ENCODE results near the gene C11orf87. TPM values are rescaled to one million over a fixed set of nuclear protein-coding genes. Genes with fewer than 3 reads are reported as not detected.

The C11orf87 gene
- total RNA-seq, 2 donors from 2014 or later = not detected

DNA sequence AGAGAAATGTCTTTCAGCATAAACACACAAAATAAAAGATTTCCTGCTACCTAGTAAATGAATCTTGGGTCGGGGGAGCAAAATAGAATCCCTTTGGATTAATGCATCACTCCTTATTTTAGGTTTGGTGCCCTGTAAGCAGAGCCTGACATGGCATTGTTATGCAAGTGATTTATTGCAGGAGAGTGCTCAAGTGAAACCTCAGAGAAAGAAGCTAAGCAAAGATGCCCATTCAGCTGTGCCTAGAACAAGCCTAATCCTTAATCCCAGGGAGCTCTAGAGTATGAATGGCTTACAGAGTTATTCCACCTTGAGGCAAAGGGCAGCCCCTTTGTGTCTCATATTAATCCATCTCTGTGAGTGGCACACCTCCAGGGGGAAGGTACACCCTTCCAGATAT is 21.1 kb downstream of the C11orf87 start:
- Histone ChIP-seq H3K27ac (ENCODE audit: low read depth, low read length) (no peak overlapping the region), H3K4me3 (ENCODE audit: low read length) (no peak overlapping the region), H3K27me3 (ENCODE audit: control insufficient read depth, insufficient read depth, low read length, poor library complexity, severe bottlenecking) (no peaks in the 10 kb centered on the region), H3K4me1 (ENCODE audit: control insufficient read depth, insufficient read depth, low read length) (no peaks in the 10 kb centered on the region), H3K9ac (ENCODE audit: extremely low read depth, low read length, poor library complexity, severe bottlenecking) (no peak overlapping the region), H3K9me3 (ENCODE audit: control insufficient read depth, low read length) (no peaks in the 10 kb centered on the region), H3K36me3 (ENCODE audit: control insufficient read depth, insufficient read depth, low read length) (no peaks in the 10 kb centered on the region)
- TF ChIP-seq, protein P1, sequence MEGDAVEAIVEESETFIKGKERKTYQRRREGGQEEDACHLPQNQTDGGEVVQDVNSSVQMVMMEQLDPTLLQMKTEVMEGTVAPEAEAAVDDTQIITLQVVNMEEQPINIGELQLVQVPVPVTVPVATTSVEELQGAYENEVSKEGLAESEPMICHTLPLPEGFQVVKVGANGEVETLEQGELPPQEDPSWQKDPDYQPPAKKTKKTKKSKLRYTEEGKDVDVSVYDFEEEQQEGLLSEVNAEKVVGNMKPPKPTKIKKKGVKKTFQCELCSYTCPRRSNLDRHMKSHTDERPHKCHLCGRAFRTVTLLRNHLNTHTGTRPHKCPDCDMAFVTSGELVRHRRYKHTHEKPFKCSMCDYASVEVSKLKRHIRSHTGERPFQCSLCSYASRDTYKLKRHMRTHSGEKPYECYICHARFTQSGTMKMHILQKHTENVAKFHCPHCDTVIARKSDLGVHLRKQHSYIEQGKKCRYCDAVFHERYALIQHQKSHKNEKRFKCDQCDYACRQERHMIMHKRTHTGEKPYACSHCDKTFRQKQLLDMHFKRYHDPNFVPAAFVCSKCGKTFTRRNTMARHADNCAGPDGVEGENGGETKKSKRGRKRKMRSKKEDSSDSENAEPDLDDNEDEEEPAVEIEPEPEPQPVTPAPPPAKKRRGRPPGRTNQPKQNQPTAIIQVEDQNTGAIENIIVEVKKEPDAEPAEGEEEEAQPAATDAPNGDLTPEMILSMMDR (conservative IDR thresholded peaks at IDR 0.05) = no peak
- DNase-seq = no peak
- no peak overlapping the region for H3K4me3 Mint-ChIP-seq
- no peaks in the 10 kb centered on the region for H3K36me3 Mint-ChIP-seq (ENCODE audit: low read depth)
- no peaks in the 10 kb centered on the region for H3K9me3 Mint-ChIP-seq
- WGBS, 2 experiments (ENCODE audit: insufficient coverage in 1 of 2, insufficient read length in 1 of 2) = 92% methylated on average over 1 of the region's 1 CpG; no CpG with 5 or more reads in 1 of the 2 experiments
- H3K27me3 Mint-ChIP-seq (ENCODE audit: insufficient read depth) = peaks cover 3% of the 10 kb centered on the region
- H3K4me1 Mint-ChIP-seq = no peaks in the 10 kb centered on the region
- H3K27ac Mint-ChIP-seq = no peak overlapping the region

DNA sequence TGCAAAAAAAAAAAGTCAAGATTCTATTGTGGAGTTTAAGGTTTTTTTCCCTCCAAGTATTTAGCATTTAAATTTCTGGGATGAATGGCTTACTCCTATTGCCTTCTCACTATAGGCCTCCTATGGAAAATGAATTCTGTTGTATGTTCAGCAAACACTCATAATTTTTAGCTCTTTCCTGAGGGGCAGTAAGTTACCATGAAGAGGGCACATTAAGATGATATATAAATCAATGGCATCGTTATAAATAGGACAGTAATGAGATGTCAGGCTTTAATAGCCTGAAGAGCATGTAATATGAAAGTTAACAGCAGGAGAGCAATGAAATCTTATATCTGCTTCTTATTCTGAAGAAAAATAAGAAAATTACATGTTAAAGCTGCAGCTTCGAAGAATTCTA is 32.9 kb downstream of the C11orf87 start:
- H3K4me3 ChIP-seq (ENCODE audit: low read length) = no peak overlapping the region
- H3K36me3 Mint-ChIP-seq (ENCODE audit: low read depth) = no peaks in the 10 kb centered on the region
- no peak for DNase-seq
- H3K9ac ChIP-seq (ENCODE audit: extremely low read depth, low read length, poor library complexity, severe bottlenecking) = no peak overlapping the region
- no peaks in the 10 kb centered on the region for H3K4me1 ChIP-seq (ENCODE audit: control insufficient read depth, insufficient read depth, low read length)
- no peak overlapping the region for H3K27ac ChIP-seq (ENCODE audit: low read depth, low read length)
- H3K27me3 ChIP-seq (ENCODE audit: control insufficient read depth, insufficient read depth, low read length, poor library complexity, severe bottlenecking) = no peaks in the 10 kb centered on the region
- 84 to 100% methylated on average over 1 of the region's 2 CpGs for WGBS, 2 experiments (ENCODE audit: insufficient coverage in 1 of 2, insufficient read length in 1 of 2)
- peaks cover 2% of the 10 kb centered on the region for H3K9me3 Mint-ChIP-seq
- H3K9me3 ChIP-seq (ENCODE audit: control insufficient read depth, low read length) = no peaks in the 10 kb centered on the region
- no peak overlapping the region for H3K4me3 Mint-ChIP-seq
- H3K27me3 Mint-ChIP-seq (ENCODE audit: insufficient read depth) = peaks cover 3% of the 10 kb centered on the region
- H3K4me1 Mint-ChIP-seq = no peaks in the 10 kb centered on the region
- no peak overlapping the region for H3K27ac Mint-ChIP-seq
- no peaks in the 10 kb centered on the region for H3K36me3 ChIP-seq (ENCODE audit: control insufficient read depth, insufficient read depth, low read length)
- TF ChIP-seq, protein P1 (conservative IDR thresholded peaks at IDR 0.05) = no peak

Data from endodermal cell (in vitro differentiated cells).